HG03159 (cell line): ENCODE data around the gene SIGLEC11.
"Not testable (repeated sequence)": the region's sequence is repeated elsewhere in the genome, so short reads cannot be mapped to it uniquely, and the experiment has no call there.

Source experiments
- ATAC-seq: cut with Tn5 transposase; IDR thresholded peaks from one replicate; pipeline ENCODE4 v1.9.1; 2021; ENCODE audit warnings: mild to moderate bottlenecking, moderate library complexity; ENCODE audit not compliant: unreplicated experiment

SIGLEC11 gene

GRCh38 chr19:49960980-49961379, at the start of gene SIGLEC11:
SIGLEC11 (minus strand) TSS chr19:49961172; CDS start chr19:49961081, 91 bp downstream.
- not testable (repeated sequence) for ATAC-seq

GRCh38 chr19:50008532-50008931, 47.6 kb upstream of the SIGLEC11 start:
- ATAC-seq: no peak

GRCh38 chr19:50007947-50008346, 47.0 kb upstream of the SIGLEC11 start:
- ATAC-seq: no peak

GRCh38 chr19:50007170-50007569, 46.2 kb upstream of the SIGLEC11 start:
- ATAC-seq: no peak

- ATAC-seq: no peak
Observed at GRCh38 chr19:50005428-50005827, 44.5 kb upstream of the SIGLEC11 start.

- ATAC-seq: no peak
Observed at GRCh38 chr19:50003810-50004419, 42.9 kb upstream of the SIGLEC11 start.

- no peak for ATAC-seq
Observed at GRCh38 chr19:50003254-50003788, 42.3 kb upstream of the SIGLEC11 start.

- ATAC-seq: no peak
Observed at GRCh38 chr19:50002386-50002960, 41.5 kb upstream of the SIGLEC11 start.

GRCh38 chr19:50001775-50002174, 40.8 kb upstream of the SIGLEC11 start:
- ATAC-seq: no peak

- no peak for ATAC-seq
Observed at GRCh38 chr19:50000841-50001557, 40.0 kb upstream of the SIGLEC11 start.

GRCh38 chr19:50000038-50000840, 39.3 kb upstream of the SIGLEC11 start:
- no peak for ATAC-seq

GRCh38 chr19:49999371-50000010, 38.5 kb upstream of the SIGLEC11 start:
- ATAC-seq: no peak

- no peak for ATAC-seq
Observed at GRCh38 chr19:49997709-49998108, 36.7 kb upstream of the SIGLEC11 start.

GRCh38 chr19:49988433-49988832, 27.5 kb upstream of the SIGLEC11 start:
- ATAC-seq: no peak

GRCh38 chr19:49988007-49988406, 27.0 kb upstream of the SIGLEC11 start:
- no peak for ATAC-seq

GRCh38 chr19:49987159-49987698, 26.3 kb upstream of the SIGLEC11 start:
- ATAC-seq: no peak

- no peak for ATAC-seq
Observed at GRCh38 chr19:49986354-49986753, 25.4 kb upstream of the SIGLEC11 start.

GRCh38 chr19:49985871-49986270, 24.9 kb upstream of the SIGLEC11 start:
- no peak for ATAC-seq

- ATAC-seq: no peak
Observed at GRCh38 chr19:49984491-49984890, 23.5 kb upstream of the SIGLEC11 start.

- ATAC-seq: no peak
Observed at GRCh38 chr19:49983645-49984229, 22.8 kb upstream of the SIGLEC11 start.
